Aorta (tissue), 5 donors: ENCODE data around the gene GALP. TPM values are rescaled to one million over a fixed set of nuclear protein-coding genes. Genes with fewer than 3 reads are reported as not detected.
A peak's percentile ranks its signal among the peaks of the same experiment; 100 is the strongest.
"Not testable (repeated sequence)": the region's sequence is repeated elsewhere in the genome, so short reads cannot be mapped to it uniquely, and the experiment has no call there.

Experiments
- ATAC-seq: fragments of 200-7000 bp; cut with Tn5 transposase; one replicate; pipeline ENCODE4 v1.9.1; 2022; ENCODE audit warnings: moderate library complexity; ENCODE audit not compliant: low FRiP score
- DNase-seq, 2 donors: peaks; one replicate each; pipeline ENCODE4 v3.0.0-alpha.2; 2020
- H3K27ac ChIP-seq, 2 donors: one replicate each; pipeline ENCODE4 v1.5.1; 2013; ENCODE audit warnings: low read length in 2 of 2, mild to moderate bottlenecking in 2 of 2, moderate library complexity in 2 of 2, control low read depth in 1 of 2, inconsistent platforms in 1 of 2, low read depth in 1 of 2
- H3K27me3 ChIP-seq, 2 donors: one replicate each; pipeline ENCODE4 v1.6.1; 2013; ENCODE audit warnings: control low read depth in 1 of 2, low read length in 1 of 2, mild to moderate bottlenecking in 1 of 2, moderate library complexity in 1 of 2; ENCODE audit not compliant: insufficient read depth in 2 of 2, control insufficient read depth in 1 of 2
- H3K36me3 ChIP-seq, 2 donors: one replicate each; pipeline ENCODE4 v1.6.1; 2013; ENCODE audit warnings: control low read depth in 1 of 2, low read length in 1 of 2, mild to moderate bottlenecking in 1 of 2; ENCODE audit not compliant: insufficient read depth in 2 of 2, control insufficient read depth in 1 of 2
- H3K4me1 ChIP-seq, 2 donors: one replicate each; pipeline ENCODE4 v1.6.1; 2013; ENCODE audit warnings: low read length in 2 of 2, control low read depth in 1 of 2, mild to moderate bottlenecking in 1 of 2, moderate library complexity in 1 of 2; ENCODE audit not compliant: insufficient read depth in 2 of 2, control insufficient read depth in 1 of 2
- H3K4me3 ChIP-seq, 2 donors: one replicate each; pipeline ENCODE4 v1.5.1; 2013; ENCODE audit warnings: low read length in 2 of 2, control low read depth in 1 of 2, mild to moderate bottlenecking in 1 of 2
- H3K9me3 ChIP-seq: one replicate; pipeline ENCODE4 v1.6.1; 2013; ENCODE audit warnings: mild to moderate bottlenecking, low read length; ENCODE audit not compliant: control insufficient read depth
- WGBS, 2 donors: extraction: QIAGEN DNeasy Blood & Tissue Kit; methylation state at CpG; one replicate each; pipeline ENCODE4 v1.1.7; 2013; 5-methylcytosine and 5-hydroxymethylcytosine counted together
- intact Hi-C, 2 donors: fragments of 100-400 bp; cut with DNase I; formaldehyde crosslinking; loops; one replicate each; pipeline versions ENCODE4 v1.14.2 to v1.15.0; 2022
- polyA plus RNA-seq, 2 donors: library from polyadenylated mRNA; stranded (reverse); fragments of 200-250 nt; gene quantifications; one replicate each; pipeline ENCODE4 v1.2.3, GENCODE V29; 2013
- total RNA-seq, 2 donors: library from RNA; stranded (reverse); fragmentation: NEBNext Ultra II Directional; extraction: Animal tissue kit (Norgen Biotek cat#: 25700); gene quantifications; one replicate each; pipeline ENCODE4 v1.2.1, GENCODE V29; 2021
- donor health status: healthy with polysubstance abuse.
- donor health status: Bipolar disorder and iron deficiency.
- donor health status: DM: no; HTN: no; CAD: no.
- donor health status: DM: no; HTN: no; CAD: no.
- donor health status: DM: yes; HTN: yes; CAD: no.

Gene GALP
- total and polyA plus RNA-seq, 4 donors: not detected

- Histone ChIP-seq H3K9me3 (no peaks in the 10 kb centered on the region), H3K36me3 (peaks cover 0 to 2% of the 10 kb centered on the region in 2 donors), H3K27ac (no peak overlapping the region), H3K27me3 (no peaks in the 10 kb centered on the region), H3K4me1 (no peaks in the 10 kb centered on the region), H3K4me3 (no peak overlapping the region)
- intact Hi-C loops: no loop called here
- 64 to 71% methylated on average over 9 of the region's 9 CpGs for WGBS, 2 donors
- no peak for DNase-seq
- no peak for ATAC-seq
Observed at GRCh38 chr19:56162258-56162657, 13.6 kb upstream of the GALP start.

GRCh38 chr19:56163097-56163496, 12.7 kb upstream of the GALP start:
- H3K4me1 ChIP-seq: no peaks in the 10 kb centered on the region
- DNase-seq (no peak), ATAC-seq (no peak)
- peaks cover 0 to 2% of the 10 kb centered on the region in 2 donors for H3K36me3 ChIP-seq
- H3K9me3 ChIP-seq: no peaks in the 10 kb centered on the region
- no peaks in the 10 kb centered on the region for H3K27me3 ChIP-seq
- no peak overlapping the region for H3K4me3 ChIP-seq
- no peak overlapping the region for H3K27ac ChIP-seq
- intact Hi-C loops: no loop called here
- WGBS, 2 donors: 87 to 93% methylated on average over 13 of the region's 13 CpGs

- Histone ChIP-seq H3K27me3 (no peaks in the 10 kb centered on the region), H3K4me3 (no peak overlapping the region), H3K9me3 (no peaks in the 10 kb centered on the region), H3K4me1 (no peaks in the 10 kb centered on the region), H3K27ac (no peak overlapping the region), H3K36me3 (no peaks in the 10 kb centered on the region)
- ATAC-seq (no peak), DNase-seq (no peak)
- intact Hi-C loops: no loop called here
- 39 to 42% methylated on average over 7 of the region's 7 CpGs for WGBS, 2 donors
Observed at GRCh38 chr19:56167064-56167578, 8.7 kb upstream of the GALP start.

- Histone ChIP-seq H3K36me3 (no peaks in the 10 kb centered on the region), H3K9me3 (no peaks in the 10 kb centered on the region), H3K27ac (no peak overlapping the region), H3K4me3 (no peak overlapping the region), H3K4me1 (no peaks in the 10 kb centered on the region), H3K27me3 (no peaks in the 10 kb centered on the region)
- DNase-seq (no peak), ATAC-seq (no peak)
- intact Hi-C loops: loop anchor here in 1 of 2 donors (5.0 kb wide), 1 partner anchor 93 kb away; no protein-coding TSS in a partner anchor
- 71% methylated on average over 14 of the region's 14 CpGs for WGBS, 2 donors
Observed at GRCh38 chr19:56170261-56170660, 5.5 kb upstream of the GALP start.

- ATAC-seq: no peak
- 3 to 16% methylated on average over 9 of the region's 9 CpGs for WGBS, 2 donors
- intact Hi-C loops: loop anchor here in 1 of 2 donors (5.0 kb wide), 1 partner anchor 97 kb away; no protein-coding TSS in a partner anchor
- no peaks in the 10 kb centered on the region for H3K9me3 ChIP-seq
- H3K36me3 ChIP-seq: no peaks in the 10 kb centered on the region
- no peaks in the 10 kb centered on the region for H3K27me3 ChIP-seq
- H3K4me1 ChIP-seq: no peaks in the 10 kb centered on the region
- no peak overlapping the region for H3K4me3 ChIP-seq
- H3K27ac ChIP-seq: no peak overlapping the region
- no peak for DNase-seq
Observed at GRCh38 chr19:56174086-56174485, 1.7 kb upstream of the GALP start.

GRCh38 chr19:56174550-56174949, 1.3 kb upstream of the GALP start:
- WGBS, 2 donors: 41 to 42% methylated on average over 11 of the region's 11 CpGs
- Histone ChIP-seq H3K4me1 (no peaks in the 10 kb centered on the region), H3K36me3 (no peaks in the 10 kb centered on the region), H3K27me3 (no peaks in the 10 kb centered on the region), H3K9me3 (no peaks in the 10 kb centered on the region), H3K27ac (no peak overlapping the region), H3K4me3 (no peak overlapping the region)
- intact Hi-C loops: loop anchor here in 1 of 2 donors (5.0 kb wide), 1 partner anchor 97 kb away; no protein-coding TSS in a partner anchor
- no peak for ATAC-seq
- peak in 1 of 2 donors; percentile 33 for DNase-seq

- 76% methylated on average over 7 to 11 of the region's 11 CpGs for WGBS, 2 donors
- H3K27me3 ChIP-seq, ATAC-seq, H3K9me3 ChIP-seq, DNase-seq, H3K4me3 ChIP-seq, H3K27ac ChIP-seq, H3K4me1 ChIP-seq, H3K36me3 ChIP-seq, intact Hi-C loops: not testable (repeated sequence)
Observed at GRCh38 chr19:56176310-56176709, 502 bp downstream of the GALP start.

- DNase-seq (peak in 1 of 2 donors; percentile 67), ATAC-seq (no peak)
- WGBS, 2 donors: 71 to 74% methylated on average over 18 of the region's 18 CpGs
- H3K4me1 ChIP-seq: no peaks in the 10 kb centered on the region
- no peak overlapping the region for H3K27ac ChIP-seq
- intact Hi-C loops: no loop called here
- H3K4me3 ChIP-seq: no peak overlapping the region
- no peaks in the 10 kb centered on the region for H3K27me3 ChIP-seq
- H3K36me3 ChIP-seq: no peaks in the 10 kb centered on the region
- no peaks in the 10 kb centered on the region for H3K9me3 ChIP-seq
Observed at GRCh38 chr19:56176881-56177280, 1.1 kb downstream of the GALP start.

- DNase-seq (peak in 1 of 2 donors; percentile 25), ATAC-seq (no peak)
- 63 to 69% methylated on average over 11 of the region's 11 CpGs for WGBS, 2 donors
- Histone ChIP-seq H3K4me1 (no peaks in the 10 kb centered on the region), H3K4me3 (no peak overlapping the region), H3K9me3 (no peaks in the 10 kb centered on the region), H3K27me3 (no peaks in the 10 kb centered on the region), H3K36me3 (no peaks in the 10 kb centered on the region), H3K27ac (no peak overlapping the region)
- intact Hi-C loops: no loop called here
Observed at GRCh38 chr19:56177564-56178243, 1.9 kb downstream of the GALP start.
